K562 (cell line): ENCODE measurements around the gene FAM3C.

Experiments
- ARID3B ChIP-seq: fragments of 250-450 bp; sonication (Bioruptor Pico); IDR thresholded peaks from 2 replicates; pipeline ENCODE4 v1.4.0; 2020; ENCODE audit warnings: borderline replicate concordance
- NBN ChIP-seq: fragments of 450-650 bp; IDR thresholded peaks from 2 replicates; pipeline ENCODE4 v1.6.1; 2016; ENCODE audit warnings: low read depth, mild to moderate bottlenecking
- SP1 ChIP-seq: sonication (generic); formaldehyde crosslinking; IDR thresholded peaks from 2 replicates; pipeline ENCODE4 v1.8.1; 2022; ENCODE audit warnings: mild to moderate bottlenecking, missing genetic modification reagents
- ZNF766 ChIP-seq: fragments of 200-800 bp; sonication (Bioruptor generic); conservative IDR thresholded peaks from 2 replicates; pipeline ENCODE4 v1.6.1; 2016; ENCODE audit warnings: missing genetic modification characterization, missing compliant biosample characterization
- ZNF785 ChIP-seq: fragments of 250-450 bp; sonication (Bioruptor Pico); IDR thresholded peaks from 2 replicates; pipeline ENCODE4 v1.4.0; 2020; ENCODE audit warnings: mild to moderate bottlenecking

GRCh38 chr7:121382473-121382872 lies 13.6 kb downstream of the FAM3C start:
- TF ChIP-seq NBN, result no peak
- no peak for TF ChIP-seq ARID3B (CRISPR knock-in tag)
- no peak for TF ChIP-seq ZNF766 (CRISPR knock-in tag)
- TF ChIP-seq ZNF785 (CRISPR knock-in tag), result no peak
- no peak for TF ChIP-seq SP1 (CRISPR knock-in tag)
